HepG2 (cell line): ENCODE results near the gene CTAG1B. TPM values are rescaled to one million over a fixed set of nuclear protein-coding genes. Genes with fewer than 3 reads are reported as not detected.

Source experiments
- ATAC-seq: fragments of 200-7000 bp; cut with Tn5 transposase; 3 replicates; pipeline ENCODE4 v1.9.1; 2020; ENCODE audit warnings: mild to moderate bottlenecking, moderate library complexity
- BruUV-seq: library from RNA; stranded (reverse); fragments of 400-500 nt; replicated peaks from 2 replicates; lab custom pipeline; 2021; lab: Mats Ljungman, UMichigan
- CTCF ChIA-PET: fragments of 300-600 bp; formaldehyde crosslinking; extraction: SDS; loops from one replicate; lab custom pipeline; 2021; ENCODE audit warnings: low total read pairs, inconsistent platforms, low intra/inter-chr PET ratio; lab: Yijun Ruan, JAX
- POLR2A ChIA-PET: fragments of 350-600 bp; sonication (Branson Sonifier 250); formaldehyde crosslinking; loops from one replicate; lab custom pipeline; 2020; ENCODE audit warnings: antibody characterized with exemption, inconsistent platforms; lab: Yijun Ruan, JAX
- DNase-seq: peaks from one replicate; pipeline ENCODE4 v3.0.0-alpha.2; 2015; ENCODE audit warnings: low spot score
- FAIRE-seq: peaks from 3 replicates; lab custom pipeline; 2011; peaks lifted over from hg19 to GRCh38; lab: Jason Lieb, UNC
- H2AFZ ChIP-seq: one replicate; pipeline ENCODE4 v1.6.1; 2011; ENCODE audit warnings: low read length, inconsistent platforms
- H3K27ac ChIP-seq: fragments of 300-600 bp; 3 replicates; pipeline ENCODE4 v1.8.0; 2011; ENCODE audit warnings: mixed run types, mild to moderate bottlenecking, mixed read lengths, low read length, inconsistent platforms; ENCODE audit not compliant: insufficient read depth; ENCODE audit errors: extremely low read length
- H3K27me3 ChIP-seq, 2 experiments: fragments of 200-600 bp in 1 of 2; 2 replicates in 1 of 2; 3 replicates in 1 of 2; pipeline versions ENCODE4 v1.6.0 to v1.8.0; 2011; ENCODE audit warnings: low read length in 2 of 2, mild to moderate bottlenecking in 2 of 2, moderate library complexity in 2 of 2, inconsistent platforms in 1 of 2; ENCODE audit not compliant: insufficient read depth in 2 of 2, control insufficient read depth in 1 of 2
- H3K36me3 ChIP-seq, 2 experiments: fragments of 200-600 bp in 1 of 2; replicated peaks in 1 of 2; 2 replicates in 1 of 2; 3 replicates in 1 of 2; pipeline versions ENCODE4 v1.5.1 to v1.8.0; 2011; ENCODE audit warnings: low read length in 2 of 2, inconsistent platforms in 1 of 2; ENCODE audit not compliant: insufficient read depth in 2 of 2, control insufficient read depth in 1 of 2
- H3K4me1 ChIP-seq: 2 replicates; pipeline ENCODE4 v1.5.1; 2012; ENCODE audit warnings: low read length, inconsistent platforms; ENCODE audit not compliant: insufficient read depth
- H3K4me2 ChIP-seq: 2 replicates; pipeline ENCODE4 v1.6.0; 2011; ENCODE audit warnings: low read depth, low read length, inconsistent platforms
- H3K4me3 ChIP-seq, 3 experiments: fragments of 200-600 bp in 1 of 3; sonication (generic), shearing (Covaris generic) in 1 of 3; replicated peaks in 1 of 3; 2 replicates each; pipeline ENCODE4 v1.5.1; 2011 to 2016; ENCODE audit warnings: low read length in 3 of 3, inconsistent platforms in 2 of 3, low read depth in 2 of 3, mild to moderate bottlenecking in 2 of 3, control low read depth in 1 of 3, mixed read lengths in 1 of 3; ENCODE audit not compliant: insufficient read depth in 1 of 3
- H3K79me2 ChIP-seq: one replicate; pipeline ENCODE4 v1.6.1; 2011; ENCODE audit warnings: low read length, inconsistent platforms; ENCODE audit not compliant: insufficient read depth
- H3K9ac ChIP-seq: 2 replicates; pipeline ENCODE4 v1.6.0; 2011; ENCODE audit warnings: mild to moderate bottlenecking, low read depth, low read length, inconsistent platforms; ENCODE audit not compliant: insufficient read depth
- H3K9me3 ChIP-seq: 2 replicates; pipeline ENCODE4 v1.5.1; 2012; ENCODE audit warnings: mild to moderate bottlenecking, low read length
- H4K20me1 ChIP-seq: 2 replicates; pipeline ENCODE4 v1.6.0; 2011; ENCODE audit warnings: inconsistent platforms, mild to moderate bottlenecking, low read length, moderate library complexity; ENCODE audit not compliant: insufficient read depth
- ARID2 ChIP-seq: sonication (generic); formaldehyde crosslinking; IDR thresholded peaks from 2 replicates; pipeline ENCODE4 v1.8.1; 2022; ENCODE audit warnings: mild to moderate bottlenecking, missing genetic modification reagents, borderline replicate concordance
- ELF3 ChIP-seq: IDR thresholded peaks from 2 replicates; pipeline ENCODE4 v1.6.1; 2016; ENCODE audit warnings: missing genetic modification reagents, missing compliant biosample characterization
- SIN3B ChIP-seq: fragments of 150-350 bp; IDR thresholded peaks from 2 replicates; pipeline ENCODE4 v1.6.1; 2014; ENCODE audit warnings: low read length
- SMAD3 ChIP-seq: sonication (generic); formaldehyde crosslinking; IDR thresholded peaks from 2 replicates; pipeline ENCODE4 v1.4.0; 2020; ENCODE audit warnings: missing genetic modification reagents
- SOX13 ChIP-seq, 3 experiments: fragments of 450-650 bp in 1 of 3; sonication (generic) in 1 of 3; formaldehyde crosslinking in 1 of 3; IDR thresholded peaks in 2 of 3; conservative IDR thresholded peaks in 1 of 3; 2 replicates each; pipeline versions ENCODE4 v1.5.0 to v1.6.1; 2016 to 2020; ENCODE audit warnings: antibody characterized with exemption in 1 of 3, mild to moderate bottlenecking in 1 of 3, missing compliant biosample characterization in 1 of 3, missing genetic modification reagents in 1 of 3, moderate library complexity in 1 of 3
- ZFAT ChIP-seq: sonication (generic); formaldehyde crosslinking; conservative IDR thresholded peaks from 2 replicates; pipeline ENCODE4 v1.8.1; 2023; ENCODE audit warnings: missing genetic modification reagents, inconsistent platforms
- ZKSCAN5 ChIP-seq: sonication (generic); formaldehyde crosslinking; IDR thresholded peaks from 2 replicates; pipeline ENCODE4 v1.5.1; 2020; ENCODE audit warnings: mild to moderate bottlenecking, missing genetic modification reagents
- ZMAT5 ChIP-seq: sonication (generic); formaldehyde crosslinking; IDR thresholded peaks from 2 replicates; pipeline ENCODE4 v1.5.0; 2020; ENCODE audit warnings: mild to moderate bottlenecking, low read depth, missing genetic modification reagents, borderline replicate concordance
- ZNF501 ChIP-seq: sonication (generic); formaldehyde crosslinking; IDR thresholded peaks from 2 replicates; pipeline ENCODE4 v1.5.1; 2020; ENCODE audit warnings: mild to moderate bottlenecking, moderate library complexity, missing genetic modification reagents
- ZNF597 ChIP-seq: sonication (generic); formaldehyde crosslinking; IDR thresholded peaks from 2 replicates; pipeline ENCODE4 v1.5.0; 2020; ENCODE audit warnings: missing genetic modification reagents
- ZNF639 ChIP-seq: conservative IDR thresholded peaks from 2 replicates; pipeline ENCODE4 v1.6.1; 2018; ENCODE audit warnings: missing genetic modification reagents
- ZNF781 ChIP-seq: sonication (generic); formaldehyde crosslinking; IDR thresholded peaks from 2 replicates; pipeline ENCODE4 v1.5.1; 2020; ENCODE audit warnings: borderline replicate concordance, mild to moderate bottlenecking, missing genetic modification reagents; ENCODE audit errors: not compliant biosample characterization
- ZNF816 ChIP-seq: sonication (generic); formaldehyde crosslinking; IDR thresholded peaks from 2 replicates; pipeline ENCODE4 v1.8.0; 2022; ENCODE audit warnings: missing genetic modification reagents, mild to moderate bottlenecking, borderline replicate concordance
- ZNF891 ChIP-seq: sonication (generic); formaldehyde crosslinking; IDR thresholded peaks from 2 replicates; pipeline ENCODE4 v1.5.0; 2020; ENCODE audit warnings: mild to moderate bottlenecking, missing genetic modification reagents
- WGBS: methylation state at CpG from one replicate; pipeline ENCODE4 v1.1.6; 2017; ENCODE audit warnings: low lambda C conversion rate; 5-methylcytosine and 5-hydroxymethylcytosine counted together
- in situ Hi-C: cut with HindIII; loops from 2 replicates; pipeline ENCODE4 v1.10.0; 2017; ENCODE audit warnings: low pct_unique_long_range_greater_than_20kb; ENCODE audit not compliant: extremely low pct_ligation_motif_present
- intact Hi-C: fragments of 100-400 bp; cut with micrococcal nuclease; formaldehyde crosslinking; loops from one replicate; pipeline ENCODE4 v1.10.0; 2022; ENCODE audit not compliant: unreplicated experiment
- polyA plus RNA-seq, 8 experiments: library from polyadenylated mRNA; depleted of rRNA in 3 of 8; stranded (reverse) in 7 of 8; unstranded in 1 of 8; fragments of >200 nt; fragmentation: Illumina TruSeq in 4 of 8; extraction: Trizol in 4 of 8; gene quantifications; 2 replicates each; pipeline versions ENCODE4 v1.2.1 to v1.2.3, GENCODE V29; 2011 to 2016; ENCODE audit warnings: low read depth in 4 of 8, missing spikeins in 1 of 8, mixed read lengths in 1 of 8; ENCODE audit not compliant: insufficient read depth in 1 of 8
- total RNA-seq, 5 experiments: library from RNA; depleted of rRNA; stranded (reverse); fragments of >200 nt; fragmentation: Illumina TruSeq; extraction: Trizol; gene quantifications; 2 replicates each; pipeline ENCODE4 v1.2.3, GENCODE V29; 2016; ENCODE audit warnings: low read depth in 1 of 5
- TF ChIP-seq, protein P1 (sequence below): sonication (generic); formaldehyde crosslinking; IDR thresholded peaks from 2 replicates; pipeline ENCODE4 v1.8.0; 2022; ENCODE audit warnings: mild to moderate bottlenecking, missing genetic modification reagents, borderline replicate concordance
- TF ChIP-seq, protein P2 (sequence below): sonication (generic); formaldehyde crosslinking; IDR thresholded peaks from 2 replicates; pipeline ENCODE4 v1.4.0; 2020; ENCODE audit warnings: low read depth, mild to moderate bottlenecking, missing genetic modification reagents

CTAG1B gene
- total and polyA plus RNA-seq, 2 of the 13 experiments (the other 11 are each of a cell fraction or from before 2014, with no cell fraction given): not detected

- TF ChIP-seq, protein P1, sequence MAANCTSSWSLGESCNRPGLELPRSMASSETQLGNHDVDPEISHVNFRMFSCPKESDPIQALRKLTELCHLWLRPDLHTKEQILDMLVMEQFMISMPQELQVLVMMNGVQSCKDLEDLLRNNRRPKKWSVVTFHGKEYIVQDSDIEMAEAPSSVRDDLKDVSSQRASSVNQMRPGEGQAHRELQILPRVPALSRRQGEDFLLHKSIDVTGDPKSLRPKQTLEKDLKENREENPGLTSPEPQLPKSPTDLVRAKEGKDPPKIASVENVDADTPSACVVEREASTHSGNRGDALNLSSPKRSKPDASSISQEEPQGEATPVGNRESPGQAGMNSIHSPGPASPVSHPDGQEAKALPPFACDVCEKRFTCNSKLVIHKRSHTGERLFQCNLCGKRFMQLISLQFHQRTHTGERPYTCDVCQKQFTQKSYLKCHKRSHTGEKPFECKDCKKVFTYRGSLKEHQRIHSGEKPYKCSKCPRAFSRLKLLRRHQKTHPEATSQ: no peak
- TF ChIP-seq ZFAT: no peak
- TF ChIP-seq ZNF639: no peak
- no peak for TF ChIP-seq ZNF816
- TF ChIP-seq ZNF597: no peak
- no peak for TF ChIP-seq ZKSCAN5 (CRISPR knock-in tag)
- no peak for TF ChIP-seq ELF3 (CRISPR knock-in tag)
Observed at GRCh38 chrX:154596290-154596929, 22.7 kb downstream of the CTAG1B start (continued).

GRCh38 chrX:154595559-154596249 is 23.4 kb downstream of the CTAG1B start:
- Histone ChIP-seq H3K36me3 (no peaks in the 10 kb centered on the region), H2AFZ (no peak overlapping the region), H3K9me3 (no peaks in the 10 kb centered on the region), H3K4me3 (no peak overlapping the region), H3K4me2 (no peak overlapping the region), H3K27ac (no peak overlapping the region), H3K79me2 (no peaks in the 10 kb centered on the region), H3K4me1 (no peaks in the 10 kb centered on the region), H3K27me3 (0 out of 5 replicates have a peak, but pooled peaks cover 0 to 6% of the 10 kb centered on the region in 2 experiments), H4K20me1 (no peaks in the 10 kb centered on the region), H3K9ac (no peak overlapping the region)
- ChIA-PET POLR2A (no interaction called here), CTCF (no interaction called here)
- no peak for ATAC-seq
- DNase-seq: no peak
- WGBS: 0% methylated on average over 2 of the region's 2 CpGs
- in situ Hi-C loops: loop anchor here (25.0 kb wide), 1 partner anchor 242 kb away; the partner anchor contains the start of gene SMIM9
- intact Hi-C loops: no loop called here
- no peak for FAIRE-seq
- no TSS peak for BruUV-seq
- no peak for TF ChIP-seq SIN3B
- no peak for TF ChIP-seq SOX13 (IDR thresholded peaks at IDR 0.05)
- no peak for TF ChIP-seq SOX13 (CRISPR knock-in tag; conservative IDR thresholded peaks at IDR 0.05 in 1 of 2, IDR thresholded peaks at IDR 0.05 in 1 of 2)
- TF ChIP-seq ARID2: no peak
- TF ChIP-seq SMAD3 (CRISPR knock-in tag): no peak
- TF ChIP-seq, protein P2, sequence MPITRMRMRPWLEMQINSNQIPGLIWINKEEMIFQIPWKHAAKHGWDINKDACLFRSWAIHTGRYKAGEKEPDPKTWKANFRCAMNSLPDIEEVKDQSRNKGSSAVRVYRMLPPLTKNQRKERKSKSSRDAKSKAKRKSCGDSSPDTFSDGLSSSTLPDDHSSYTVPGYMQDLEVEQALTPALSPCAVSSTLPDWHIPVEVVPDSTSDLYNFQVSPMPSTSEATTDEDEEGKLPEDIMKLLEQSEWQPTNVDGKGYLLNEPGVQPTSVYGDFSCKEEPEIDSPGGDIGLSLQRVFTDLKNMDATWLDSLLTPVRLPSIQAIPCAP (CRISPR knock-in tag): no peak
- TF ChIP-seq ZMAT5 (CRISPR knock-in tag): no peak
- no peak for TF ChIP-seq ZNF891 (CRISPR knock-in tag)
- TF ChIP-seq ZNF781 (CRISPR knock-in tag): no peak
- TF ChIP-seq ZNF501 (CRISPR knock-in tag): no peak
